H9 (cell line): ENCODE results near the gene BCORL1. TPM values are rescaled to one million over a fixed set of nuclear protein-coding genes. Genes with fewer than 3 reads are reported as not detected.

Source experiments
- DNase-seq: peaks from one replicate; pipeline ENCODE4 v3.0.0-alpha.2; 2017
- H2AFZ ChIP-seq: one replicate; pipeline ENCODE4 v1.6.1; 2013; ENCODE audit warnings: mild to moderate bottlenecking, low read length, control low read depth, moderate library complexity
- H2AK5ac ChIP-seq: 2 replicates; pipeline ENCODE4 v1.6.1; 2013; ENCODE audit warnings: low read length, control low read depth, mixed read lengths; ENCODE audit not compliant: insufficient read length
- H2BK120ac ChIP-seq: one replicate; pipeline ENCODE4 v1.6.1; 2013; ENCODE audit warnings: low read depth, mild to moderate bottlenecking, low read length, control low read depth, inconsistent platforms; ENCODE audit not compliant: poor library complexity, severe bottlenecking
- H2BK12ac ChIP-seq: 2 replicates; pipeline ENCODE4 v1.6.1; 2013; ENCODE audit warnings: low read length, control low read depth, mixed read lengths, low read depth; ENCODE audit not compliant: insufficient read length
- H2BK15ac ChIP-seq: 2 replicates; pipeline ENCODE4 v1.6.1; 2013; ENCODE audit warnings: low read depth, low read length, control low read depth
- H2BK20ac ChIP-seq: one replicate; pipeline ENCODE4 v1.6.1; 2013; ENCODE audit warnings: low read depth, mild to moderate bottlenecking, low read length, control low read depth, inconsistent platforms; ENCODE audit not compliant: poor library complexity, severe bottlenecking
- H2BK5ac ChIP-seq: 2 replicates; pipeline ENCODE4 v1.6.1; 2013; ENCODE audit warnings: low read length, control low read depth, mixed read lengths; ENCODE audit not compliant: insufficient read length
- H3K14ac ChIP-seq: 2 replicates; pipeline ENCODE4 v1.6.1; 2013; ENCODE audit warnings: low read length, control low read depth; ENCODE audit not compliant: insufficient read depth
- H3K18ac ChIP-seq: 2 replicates; pipeline ENCODE4 v1.6.1; 2013; ENCODE audit warnings: low read depth, mild to moderate bottlenecking, mixed read lengths, low read length, control low read depth; ENCODE audit not compliant: insufficient read length
- H3K23ac ChIP-seq: 2 replicates; pipeline ENCODE4 v1.6.1; 2013; ENCODE audit warnings: low read length, control low read depth, mixed read lengths, low read depth; ENCODE audit not compliant: insufficient read length
- H3K23me2 ChIP-seq: 2 replicates; pipeline ENCODE4 v1.6.1; 2013; ENCODE audit warnings: low read depth, mild to moderate bottlenecking, mixed read lengths, low read length, control low read depth; ENCODE audit not compliant: insufficient read length, poor library complexity, severe bottlenecking
- H3K27ac ChIP-seq: 2 replicates; pipeline ENCODE4 v1.5.1; 2013; ENCODE audit warnings: low read length, control low read depth, mixed read lengths, low read depth; ENCODE audit not compliant: insufficient read length
- H3K27me3 ChIP-seq: 2 replicates; pipeline ENCODE4 v1.6.1; 2013; ENCODE audit warnings: low read length, control low read depth, inconsistent platforms; ENCODE audit not compliant: insufficient read depth
- H3K4ac ChIP-seq: 2 replicates; pipeline ENCODE4 v1.6.1; 2013; ENCODE audit warnings: low read depth, mild to moderate bottlenecking, control low read depth, inconsistent platforms, low read length, moderate library complexity
- H3K4me1 ChIP-seq: 2 replicates; pipeline ENCODE4 v1.6.1; 2013; ENCODE audit warnings: low read length, control low read depth, inconsistent platforms; ENCODE audit not compliant: insufficient read depth
- H3K4me2 ChIP-seq: 2 replicates; pipeline ENCODE4 v1.6.1; 2013; ENCODE audit warnings: low read length, control low read depth, mixed read lengths; ENCODE audit not compliant: insufficient read length, insufficient read depth
- H3K56ac ChIP-seq: 2 replicates; pipeline ENCODE4 v1.6.1; 2013; ENCODE audit warnings: low read depth, mild to moderate bottlenecking, mixed read lengths, low read length, control low read depth; ENCODE audit not compliant: insufficient read length
- H3K79me1 ChIP-seq: 2 replicates; pipeline ENCODE4 v1.6.1; 2013; ENCODE audit warnings: low read depth, mild to moderate bottlenecking, moderate library complexity, low read length, control low read depth, inconsistent platforms; ENCODE audit not compliant: insufficient read depth, poor library complexity, severe bottlenecking
- H3K79me2 ChIP-seq: 2 replicates; pipeline ENCODE4 v1.6.1; 2013; ENCODE audit warnings: low read length, control low read depth, inconsistent platforms; ENCODE audit not compliant: insufficient read depth
- H3K9ac ChIP-seq: 2 replicates; pipeline ENCODE4 v1.6.1; 2013; ENCODE audit warnings: low read length, control low read depth, mixed read lengths; ENCODE audit not compliant: insufficient read length; ENCODE audit errors: extremely low read depth
- H3K9me3 ChIP-seq: one replicate; pipeline ENCODE4 v1.6.1; 2013; ENCODE audit warnings: low read depth, low read length, inconsistent platforms; ENCODE audit not compliant: control insufficient read depth
- H3T11ph ChIP-seq: one replicate; pipeline ENCODE4 v1.6.1; 2013; ENCODE audit warnings: mild to moderate bottlenecking, low read length, control low read depth, inconsistent platforms
- H4K20me1 ChIP-seq: one replicate; pipeline ENCODE4 v1.6.1; 2013; ENCODE audit not compliant: control insufficient read depth, insufficient read length, insufficient read depth
- H4K5ac ChIP-seq: 2 replicates; pipeline ENCODE4 v1.6.1; 2013; ENCODE audit warnings: low read depth, mild to moderate bottlenecking, mixed read lengths, low read length, control low read depth; ENCODE audit not compliant: insufficient read length
- H4K8ac ChIP-seq: replicated peaks from 2 replicates; pipeline ENCODE4 v1.6.1; 2013; ENCODE audit warnings: low read length, control low read depth, mixed read lengths, low read depth; ENCODE audit not compliant: insufficient read length
- H4K91ac ChIP-seq: 2 replicates; pipeline ENCODE4 v1.6.1; 2013; ENCODE audit warnings: low read depth, mild to moderate bottlenecking, moderate library complexity, mixed read lengths, low read length, control low read depth; ENCODE audit not compliant: insufficient read length
- H3K27ac Mint-ChIP-seq, 3 experiments: 2 replicates in 2 of 3; 3 replicates in 1 of 3; pipeline ENCODE4 v1.8.0; 2020 to 2021; ENCODE audit warnings: mixed read lengths in 3 of 3, mild to moderate bottlenecking in 1 of 3, moderate library complexity in 1 of 3
- H3K27me3 Mint-ChIP-seq: 2 replicates; pipeline ENCODE4 v1.8.0; 2021; ENCODE audit warnings: low read depth, mild to moderate bottlenecking, moderate library complexity, mixed read lengths
- H3K36me3 Mint-ChIP-seq, 3 experiments: 2 replicates in 2 of 3; 3 replicates in 1 of 3; pipeline ENCODE4 v1.8.0; 2020 to 2021; ENCODE audit warnings: low read depth in 3 of 3, mixed read lengths in 3 of 3; ENCODE audit not compliant: insufficient read depth in 1 of 3
- H3K4me1 Mint-ChIP-seq, 2 experiments: 2 replicates each; pipeline ENCODE4 v1.8.0; 2020; ENCODE audit warnings: mixed read lengths in 2 of 2
- H3K4me3 Mint-ChIP-seq, 2 experiments: 2 replicates in 1 of 2; 3 replicates in 1 of 2; pipeline ENCODE4 v1.8.0; 2020 to 2021; ENCODE audit warnings: mild to moderate bottlenecking in 2 of 2, mixed read lengths in 2 of 2, moderate library complexity in 1 of 2
- H3K9me3 Mint-ChIP-seq, 2 experiments: 2 replicates in 1 of 2; 3 replicates in 1 of 2; pipeline ENCODE4 v1.8.0; 2020; ENCODE audit warnings: mild to moderate bottlenecking in 2 of 2, mixed read lengths in 2 of 2, moderate library complexity in 1 of 2
- CTCF ChIP-seq: fragments of 200-600 bp; sonication (generic); conservative IDR thresholded peaks from 3 replicates; pipeline ENCODE4 v1.8.0; 2021; ENCODE audit warnings: antibody characterized with exemption, mild to moderate bottlenecking
- WGBS: extraction: QIAGEN DNeasy Blood & Tissue Kit; methylation state at CpG from one replicate; pipeline ENCODE4 v1.1.7; 2013; ENCODE audit warnings: missing lambda C conversion rate, low lambda C conversion rate, mixed read lengths; ENCODE audit not compliant: insufficient read length; ENCODE audit errors: extremely low coverage; 5-methylcytosine and 5-hydroxymethylcytosine counted together
- total RNA-seq: library from RNA; stranded (reverse); gene quantifications from 2 replicates; pipeline ENCODE4 v1.2.1, GENCODE V29; 2021

The BCORL1 gene
- total RNA-seq, 1 experiment from 2014 or later = 6.1 TPM

DNA sequence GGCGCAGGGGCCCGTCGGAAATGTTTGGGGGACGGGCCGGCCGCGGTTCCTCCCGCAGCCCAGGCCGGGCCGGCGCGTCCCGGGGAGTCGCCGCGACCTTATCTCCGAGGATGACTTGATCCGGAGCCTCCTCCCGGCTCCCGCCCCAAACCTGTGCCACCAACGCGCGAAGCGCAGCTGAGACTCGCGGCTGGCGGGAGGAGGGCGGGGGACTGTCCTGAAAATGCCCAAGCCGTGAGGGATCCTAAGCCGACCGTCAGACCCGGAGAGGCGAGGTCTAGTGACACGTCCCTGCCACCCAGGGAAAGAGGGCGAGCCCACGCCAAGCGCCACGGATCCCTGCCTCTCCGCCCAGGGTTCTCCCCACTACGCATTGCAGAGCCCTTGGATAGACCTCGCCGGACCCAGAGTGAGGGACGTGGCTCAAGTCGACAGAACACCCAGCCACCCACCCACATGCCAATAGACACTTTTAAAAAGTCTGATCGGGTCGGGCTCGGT is 49.6 kb upstream of the BCORL1 start:
- no peak overlapping the region for H3K27ac ChIP-seq
- no peak overlapping the region for H4K8ac ChIP-seq

More for the DNA sequence above, 49.6 kb upstream of the BCORL1 start:
- Mint-ChIP-seq H3K4me3 (peak overlapping the region; percentile 47 to 73), H3K9me3 (peaks cover 0 to 69% of the 10 kb centered on the region in 2 experiments; a peak in 2 of 5 replicates), H3K27me3 (peaks cover 52% of the 10 kb centered on the region), H3K4me1 (peaks cover 6 to 21% of the 10 kb centered on the region in 2 experiments), H3K27ac (no peak overlapping the region; a peak in 1 of 7 replicates), H3K36me3 (peaks cover 9 to 22% (median 14%) of the 10 kb centered on the region in 3 experiments; a peak in 6 of 7 replicates)
- Histone ChIP-seq H4K5ac (no peak overlapping the region), H3K23me2 (peaks cover 3% of the 10 kb centered on the region), H3K4me1 (peaks cover 2% of the 10 kb centered on the region; the same call in 1 of the 2 replicates), H3K56ac (no peak overlapping the region), H2BK20ac (no peak overlapping the region), H3K4me2 (peak overlapping the region; percentile 67), H3K27me3 (peaks cover 44% of the 10 kb centered on the region), H3K9me3 (peaks cover 13% of the 10 kb centered on the region), H2AFZ (no peak overlapping the region), H2BK120ac (no peak overlapping the region), H2AK5ac (no peak overlapping the region), H2BK15ac (no peak overlapping the region), H2BK5ac (no peak overlapping the region), H3K14ac (no peak overlapping the region), H3K79me1 (no peaks in the 10 kb centered on the region), H3K4ac (no peak overlapping the region), H3T11ph (no peak overlapping the region), H4K20me1 (no peaks in the 10 kb centered on the region), H3K18ac (no peak overlapping the region), H3K79me2 (no peaks in the 10 kb centered on the region), H3K23ac (no peak overlapping the region), H4K91ac (no peak overlapping the region), H3K9ac (no peak overlapping the region), H2BK12ac (no peak overlapping the region)
- TF ChIP-seq CTCF = no peak
- peak; percentile 35 for DNase-seq
- WGBS = no CpG with 5 or more reads among the region's 47 CpGs
